ENCODE data around the gene DNAJC8.

The DNAJC8 gene, protein sequence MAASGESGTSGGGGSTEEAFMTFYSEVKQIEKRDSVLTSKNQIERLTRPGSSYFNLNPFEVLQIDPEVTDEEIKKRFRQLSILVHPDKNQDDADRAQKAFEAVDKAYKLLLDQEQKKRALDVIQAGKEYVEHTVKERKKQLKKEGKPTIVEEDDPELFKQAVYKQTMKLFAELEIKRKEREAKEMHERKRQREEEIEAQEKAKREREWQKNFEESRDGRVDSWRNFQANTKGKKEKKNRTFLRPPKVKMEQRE

GRCh38 chr1:28232558-28233263, at the start of gene DNAJC8:
TSS of gene DNAJC8 (minus strand) at chr1:28233029. CDS start at chr1:28232998, 31 bp downstream.
- peak; percentile 73 for DNase-seq (ENCODE audit: low read depth)
- TF ChIP-seq, protein P1, sequence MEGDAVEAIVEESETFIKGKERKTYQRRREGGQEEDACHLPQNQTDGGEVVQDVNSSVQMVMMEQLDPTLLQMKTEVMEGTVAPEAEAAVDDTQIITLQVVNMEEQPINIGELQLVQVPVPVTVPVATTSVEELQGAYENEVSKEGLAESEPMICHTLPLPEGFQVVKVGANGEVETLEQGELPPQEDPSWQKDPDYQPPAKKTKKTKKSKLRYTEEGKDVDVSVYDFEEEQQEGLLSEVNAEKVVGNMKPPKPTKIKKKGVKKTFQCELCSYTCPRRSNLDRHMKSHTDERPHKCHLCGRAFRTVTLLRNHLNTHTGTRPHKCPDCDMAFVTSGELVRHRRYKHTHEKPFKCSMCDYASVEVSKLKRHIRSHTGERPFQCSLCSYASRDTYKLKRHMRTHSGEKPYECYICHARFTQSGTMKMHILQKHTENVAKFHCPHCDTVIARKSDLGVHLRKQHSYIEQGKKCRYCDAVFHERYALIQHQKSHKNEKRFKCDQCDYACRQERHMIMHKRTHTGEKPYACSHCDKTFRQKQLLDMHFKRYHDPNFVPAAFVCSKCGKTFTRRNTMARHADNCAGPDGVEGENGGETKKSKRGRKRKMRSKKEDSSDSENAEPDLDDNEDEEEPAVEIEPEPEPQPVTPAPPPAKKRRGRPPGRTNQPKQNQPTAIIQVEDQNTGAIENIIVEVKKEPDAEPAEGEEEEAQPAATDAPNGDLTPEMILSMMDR (IDR thresholded peaks at IDR 0.05; ENCODE audit: control insufficient read depth, extremely low read depth, insufficient read depth) = no peak
- H3K4me3 ChIP-seq (ENCODE audit: low read depth, low read length) = peak within 1 kb of the TSS; percentile 82

DNA sequence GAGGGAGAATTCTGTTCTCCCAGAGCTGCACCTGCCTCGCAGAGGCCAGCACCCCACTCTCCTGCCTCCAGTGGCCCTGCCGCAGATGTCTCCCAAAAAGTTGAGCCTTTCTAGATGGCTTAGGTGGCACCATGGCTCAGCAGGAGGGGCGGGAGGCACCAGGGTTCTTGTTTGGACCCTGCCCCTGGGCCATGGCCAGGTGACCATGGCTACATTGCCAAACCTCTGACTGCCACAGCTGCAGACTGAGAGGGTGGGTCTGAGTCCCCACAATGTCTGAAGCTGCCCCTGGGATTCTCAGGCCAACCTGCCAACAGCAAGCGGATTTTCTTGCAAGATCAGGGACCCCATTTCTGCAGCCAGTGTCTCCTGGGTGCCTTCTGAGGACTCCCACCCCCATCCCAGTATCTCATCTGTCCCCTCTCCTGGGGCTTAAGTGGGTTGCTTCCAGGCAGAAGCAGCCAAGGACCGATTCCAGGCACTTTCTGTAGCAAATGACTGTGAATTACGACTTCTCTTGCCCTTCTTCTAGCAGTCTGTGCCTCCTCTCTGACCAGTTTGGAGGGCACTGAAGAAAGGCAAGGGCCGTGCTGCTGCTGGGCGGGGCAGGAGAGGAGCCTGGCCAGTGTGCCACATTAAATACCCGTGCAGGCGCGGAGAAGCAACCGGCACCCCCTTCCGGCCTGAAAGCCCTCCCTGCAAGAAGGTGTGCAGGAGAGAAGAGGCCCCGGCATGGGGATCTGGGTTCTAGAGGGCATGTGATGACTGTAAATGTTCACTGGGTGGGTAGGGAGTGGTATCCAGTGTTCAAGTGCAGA, 49.0 kb upstream of the DNAJC8 start:
- no peak for DNase-seq (ENCODE audit: low read depth)
- H3K4me3 ChIP-seq (ENCODE audit: low read depth, low read length) = no peak overlapping the region
- TF ChIP-seq, protein P1 (IDR thresholded peaks at IDR 0.05; ENCODE audit: control insufficient read depth, extremely low read depth, insufficient read depth) = no peak

DNA sequence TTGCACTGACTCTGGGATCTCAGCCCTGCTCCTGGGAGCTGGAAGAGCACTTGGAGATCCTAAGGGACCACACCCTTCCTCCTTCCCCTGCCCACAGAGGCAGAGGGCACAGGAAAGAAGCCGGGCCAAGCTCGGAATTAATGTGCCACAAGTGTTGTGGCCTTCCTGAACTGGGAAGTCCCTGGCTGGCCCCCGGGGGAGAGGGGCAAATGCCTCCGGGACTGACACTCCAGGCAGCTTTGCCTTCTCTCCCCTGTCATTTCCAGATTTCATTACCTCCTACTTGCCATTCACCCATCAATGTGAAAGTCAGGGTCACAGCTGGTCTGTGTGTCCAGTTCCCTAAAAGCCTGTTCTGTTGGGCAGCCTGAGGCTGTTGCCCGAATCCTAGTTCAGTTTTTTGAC, 48.1 kb upstream of the DNAJC8 start:
- TF ChIP-seq, protein P1 (IDR thresholded peaks at IDR 0.05; ENCODE audit: control insufficient read depth, extremely low read depth, insufficient read depth) = no peak

DNA sequence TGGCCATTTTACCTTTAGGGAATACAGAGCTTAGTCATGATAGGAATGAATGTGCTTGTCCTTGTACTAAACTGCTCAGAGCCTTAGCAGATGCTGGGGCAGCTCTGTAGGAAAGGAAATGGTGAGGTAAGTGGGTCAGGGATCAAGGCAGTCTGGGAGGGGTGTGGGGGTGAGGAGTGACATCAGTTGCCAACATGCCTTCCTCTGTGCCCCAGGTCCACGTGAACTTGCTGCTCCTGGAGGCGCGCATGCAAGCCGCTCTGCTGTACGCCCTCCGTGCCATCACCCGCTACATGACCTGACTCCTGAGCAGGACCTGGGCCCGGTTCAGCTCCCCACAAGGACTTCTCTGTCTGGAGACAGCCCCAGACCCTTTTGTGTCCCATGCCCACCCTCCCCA, 47.7 kb upstream of the DNAJC8 start:
- TF ChIP-seq, protein P1 (IDR thresholded peaks at IDR 0.05; ENCODE audit: control insufficient read depth, extremely low read depth, insufficient read depth) = no peak
- DNase-seq (ENCODE audit: low read depth) = no peak
- no peak overlapping the region for H3K4me3 ChIP-seq (ENCODE audit: low read depth, low read length)

More for the DNA sequence above, 48.1 kb upstream of the DNAJC8 start:
- no peak overlapping the region for H3K4me3 ChIP-seq (ENCODE audit: low read depth, low read length)
- no peak for DNase-seq (ENCODE audit: low read depth)

- TF ChIP-seq, protein P1 (IDR thresholded peaks at IDR 0.05; ENCODE audit: control insufficient read depth, extremely low read depth, insufficient read depth) = no peak
- H3K4me3 ChIP-seq (ENCODE audit: low read depth, low read length) = no peak overlapping the region
- DNase-seq (ENCODE audit: low read depth) = no peak
Measured at GRCh38 chr1:28279721-28280120, 46.9 kb upstream of the DNAJC8 start.

DNA sequence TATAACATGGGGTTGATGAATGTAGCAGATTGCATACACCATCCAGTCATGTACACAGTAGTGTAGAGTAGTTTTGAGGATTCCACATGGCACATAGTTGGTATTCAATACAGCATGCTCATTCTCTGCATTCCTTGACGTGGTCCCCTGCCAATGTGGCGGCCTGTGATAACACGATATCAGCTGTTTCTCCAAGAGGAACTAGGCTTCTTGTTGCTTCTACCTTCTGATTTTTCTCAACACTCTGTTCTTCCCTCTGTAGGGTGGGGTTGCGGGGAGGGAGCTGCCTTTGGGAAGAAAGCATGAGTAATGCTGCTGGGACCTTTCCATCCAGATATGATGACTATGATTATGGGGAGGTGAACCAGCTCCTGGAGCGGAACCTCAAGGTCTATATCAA, 45.9 kb upstream of the DNAJC8 start:
- TF ChIP-seq, protein P1 (IDR thresholded peaks at IDR 0.05; ENCODE audit: control insufficient read depth, extremely low read depth, insufficient read depth) = no peak
- no peak for DNase-seq (ENCODE audit: low read depth)

More for the DNA sequence above, 45.9 kb upstream of the DNAJC8 start:
- no peak overlapping the region for H3K4me3 ChIP-seq (ENCODE audit: low read depth, low read length)
